ENCODE measurements around the gene SLC9A3. TPM values are rescaled to one million over a fixed set of nuclear protein-coding genes. Genes with fewer than 3 reads are reported as not detected.

SLC9A3 gene
- total RNA-seq, 1 donor from 2014 or later = 9.9 TPM

- H3K36me3 ChIP-seq = no peaks in the 10 kb centered on the region
- TF ChIP-seq, protein P1, sequence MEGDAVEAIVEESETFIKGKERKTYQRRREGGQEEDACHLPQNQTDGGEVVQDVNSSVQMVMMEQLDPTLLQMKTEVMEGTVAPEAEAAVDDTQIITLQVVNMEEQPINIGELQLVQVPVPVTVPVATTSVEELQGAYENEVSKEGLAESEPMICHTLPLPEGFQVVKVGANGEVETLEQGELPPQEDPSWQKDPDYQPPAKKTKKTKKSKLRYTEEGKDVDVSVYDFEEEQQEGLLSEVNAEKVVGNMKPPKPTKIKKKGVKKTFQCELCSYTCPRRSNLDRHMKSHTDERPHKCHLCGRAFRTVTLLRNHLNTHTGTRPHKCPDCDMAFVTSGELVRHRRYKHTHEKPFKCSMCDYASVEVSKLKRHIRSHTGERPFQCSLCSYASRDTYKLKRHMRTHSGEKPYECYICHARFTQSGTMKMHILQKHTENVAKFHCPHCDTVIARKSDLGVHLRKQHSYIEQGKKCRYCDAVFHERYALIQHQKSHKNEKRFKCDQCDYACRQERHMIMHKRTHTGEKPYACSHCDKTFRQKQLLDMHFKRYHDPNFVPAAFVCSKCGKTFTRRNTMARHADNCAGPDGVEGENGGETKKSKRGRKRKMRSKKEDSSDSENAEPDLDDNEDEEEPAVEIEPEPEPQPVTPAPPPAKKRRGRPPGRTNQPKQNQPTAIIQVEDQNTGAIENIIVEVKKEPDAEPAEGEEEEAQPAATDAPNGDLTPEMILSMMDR (IDR thresholded peaks at IDR 0.05) = no peak
- no peak overlapping the region for H3K4me3 ChIP-seq
- H3K4me1 ChIP-seq = no peaks in the 10 kb centered on the region
- no peaks in the 10 kb centered on the region for H3K9me3 ChIP-seq
- no peak overlapping the region for H3K27ac ChIP-seq
- no peak for DNase-seq (ENCODE audit: low spot score in 2 of 2)
- no peaks in the 10 kb centered on the region for H3K27me3 ChIP-seq
- intact Hi-C loops (cut with DNase I) = no loop called here
Measured at GRCh38 chr5:497871-498509, 26.3 kb downstream of the SLC9A3 start.

DNA sequence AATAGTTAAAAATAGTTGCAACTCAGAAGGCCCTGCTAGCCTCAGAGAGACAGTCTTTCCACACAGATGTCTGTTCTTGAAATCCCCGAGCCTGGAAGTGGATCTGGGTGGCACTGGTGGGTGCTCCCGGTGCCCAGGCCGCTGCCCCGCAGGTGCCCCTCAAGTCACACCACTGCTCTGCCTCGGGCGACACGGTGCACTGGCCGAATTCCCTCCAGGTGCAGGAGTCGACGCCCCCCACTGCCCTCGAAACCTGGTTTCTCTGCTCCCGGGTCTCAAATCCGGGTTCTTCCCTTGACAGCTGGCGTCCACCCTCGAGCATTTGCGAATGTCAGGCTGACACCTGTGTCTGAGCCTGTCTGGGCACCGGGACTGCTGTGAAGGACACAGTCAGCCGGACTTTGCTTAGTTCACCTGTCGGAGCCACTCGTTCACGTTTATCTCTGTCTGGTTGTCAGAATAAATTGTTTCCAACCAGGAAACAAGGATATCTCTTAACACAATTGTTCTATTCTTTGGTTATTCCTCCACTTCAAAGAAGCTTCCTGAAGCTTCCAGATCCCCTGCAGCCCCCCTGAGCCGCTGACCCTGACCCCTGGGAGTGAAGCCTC, 27.1 kb downstream of the SLC9A3 start:
- no peak overlapping the region for H3K27ac ChIP-seq
- intact Hi-C loops (cut with DNase I) = no loop called here
- TF ChIP-seq, protein P1 (IDR thresholded peaks at IDR 0.05) = no peak
- H3K36me3 ChIP-seq = no peaks in the 10 kb centered on the region
- H3K27me3 ChIP-seq = no peaks in the 10 kb centered on the region
- no peak for DNase-seq (ENCODE audit: low spot score in 2 of 2)
- no peaks in the 10 kb centered on the region for H3K4me1 ChIP-seq
- no peaks in the 10 kb centered on the region for H3K9me3 ChIP-seq
- H3K4me3 ChIP-seq = no peak overlapping the region

DNA sequence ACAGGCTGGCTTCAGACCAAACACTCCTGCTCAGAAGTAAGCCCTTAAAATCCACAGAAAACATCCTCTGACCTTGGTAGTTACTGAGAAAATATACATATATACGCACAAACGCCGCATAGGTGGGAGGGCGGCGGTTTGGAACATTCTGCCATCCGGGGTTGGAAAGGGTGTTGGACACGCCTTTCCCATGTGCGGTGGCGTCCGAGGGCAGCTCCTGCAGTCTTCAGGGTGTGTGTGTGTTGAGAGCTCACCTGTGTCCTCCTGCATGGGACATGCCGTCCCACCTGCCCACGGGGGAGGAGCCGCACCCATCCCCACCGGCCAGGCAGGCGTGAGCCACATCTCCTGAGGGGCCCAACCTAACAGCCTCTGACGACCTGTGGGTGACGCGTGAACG, 28.2 kb downstream of the SLC9A3 start:
- H3K9me3 ChIP-seq = no peaks in the 10 kb centered on the region
- no peak overlapping the region for H3K27ac ChIP-seq
- TF ChIP-seq, protein P1 (IDR thresholded peaks at IDR 0.05) = no peak
- H3K4me3 ChIP-seq = no peak overlapping the region
- no peaks in the 10 kb centered on the region for H3K36me3 ChIP-seq
- DNase-seq (ENCODE audit: low spot score in 2 of 2) = no peak
- H3K4me1 ChIP-seq = no peaks in the 10 kb centered on the region
- no peaks in the 10 kb centered on the region for H3K27me3 ChIP-seq
- intact Hi-C loops (cut with DNase I) = no loop called here

DNA sequence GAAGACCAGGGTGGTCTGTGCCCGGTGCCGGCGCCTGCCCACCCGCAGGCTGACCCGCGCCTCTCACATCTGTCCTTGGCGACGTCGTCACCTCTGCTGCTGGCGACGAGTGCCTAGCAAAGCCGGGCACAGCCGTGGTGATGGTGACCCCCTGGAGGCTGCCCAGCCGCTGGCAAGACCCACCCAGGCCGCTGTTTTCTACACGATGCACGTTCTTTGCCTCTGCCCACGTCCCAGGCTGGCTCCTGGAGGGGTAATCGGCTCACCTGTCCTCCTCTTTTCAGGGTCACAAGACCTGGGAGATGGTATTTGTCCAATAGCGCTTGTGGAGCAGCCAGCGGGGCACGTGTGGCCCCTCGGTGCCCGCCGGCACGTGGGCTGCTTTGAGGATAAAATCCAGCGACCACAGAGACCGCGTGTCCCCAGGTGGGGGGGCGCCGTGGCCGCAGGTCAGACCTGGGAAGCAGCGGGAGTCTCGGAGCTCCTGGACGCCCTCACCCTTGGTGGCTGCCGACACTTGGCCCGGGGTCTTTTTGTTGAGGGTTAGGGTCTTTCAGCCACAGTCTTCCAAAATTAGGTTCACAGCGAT, 29.5 kb downstream of the SLC9A3 start:
- no peaks in the 10 kb centered on the region for H3K4me1 ChIP-seq
- H3K9me3 ChIP-seq = no peaks in the 10 kb centered on the region
- DNase-seq (ENCODE audit: low spot score in 2 of 2) = no peak
- TF ChIP-seq, protein P1 (IDR thresholded peaks at IDR 0.05) = no peak
- no peak overlapping the region for H3K27ac ChIP-seq
- no peaks in the 10 kb centered on the region for H3K27me3 ChIP-seq
- intact Hi-C loops (cut with DNase I) = no loop called here
- H3K36me3 ChIP-seq = no peaks in the 10 kb centered on the region
- H3K4me3 ChIP-seq = no peak overlapping the region

DNA sequence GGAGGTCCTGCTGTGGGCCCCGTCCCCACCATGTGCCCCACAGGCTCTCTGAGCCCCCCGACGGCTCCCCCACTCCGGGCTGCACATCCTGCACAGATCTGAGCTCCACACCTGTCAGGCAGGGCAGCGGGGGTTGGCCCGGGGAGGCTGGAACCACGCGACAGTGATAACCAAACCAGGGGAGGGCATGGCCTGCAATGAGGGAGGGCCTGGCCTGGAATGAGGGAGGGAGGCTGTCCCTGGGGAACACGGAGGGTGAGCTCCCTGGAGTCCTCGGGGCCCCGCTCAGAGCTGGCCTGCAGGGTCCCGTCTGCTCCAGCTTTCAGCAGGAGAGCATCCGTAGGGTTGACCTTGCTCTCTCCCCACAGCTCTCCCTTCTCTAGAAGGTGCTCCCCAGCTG, 30.5 kb downstream of the SLC9A3 start:
- Histone ChIP-seq H3K4me1 (no peaks in the 10 kb centered on the region), H3K36me3 (no peaks in the 10 kb centered on the region), H3K27me3 (no peaks in the 10 kb centered on the region), H3K9me3 (no peaks in the 10 kb centered on the region), H3K4me3 (no peak overlapping the region), H3K27ac (no peak overlapping the region)
- no peak for DNase-seq (ENCODE audit: low spot score in 2 of 2)
- TF ChIP-seq, protein P1 (IDR thresholded peaks at IDR 0.05) = no peak
- intact Hi-C loops (cut with DNase I) = no loop called here
